ENCODE results near the gene USP17L13. TPM values are rescaled to one million over a fixed set of nuclear protein-coding genes. Genes with fewer than 3 reads are reported as not detected.
"Not testable (repeated sequence)": the region's sequence is repeated elsewhere in the genome, so short reads cannot be mapped to it uniquely, and the experiment has no call there.

USP17L13 gene
- total RNA-seq, 1 experiment from 2014 or later = not detected

DNA sequence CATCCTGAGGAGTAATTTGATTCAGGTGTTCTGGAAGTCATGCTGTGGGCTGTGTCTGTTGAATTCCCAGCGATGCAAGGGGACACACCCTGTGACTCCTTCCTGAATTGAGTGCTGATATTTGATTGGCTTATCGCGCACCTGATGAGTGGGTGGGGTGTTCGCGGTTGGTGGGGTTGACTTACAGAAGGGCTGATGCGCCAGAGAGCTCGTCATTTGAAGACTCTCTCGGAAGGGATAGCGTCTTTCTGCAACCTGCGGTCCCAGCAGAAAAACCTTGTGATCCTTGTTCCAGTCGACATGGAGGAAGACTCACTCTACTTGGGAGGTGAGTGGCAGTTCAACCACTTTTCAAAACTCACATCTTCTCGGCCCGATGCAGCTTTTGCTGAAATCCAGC, 28.4 kb downstream of the USP17L13 start, which contains the start of gene USP17L19:
USP17L19 (plus strand) TSS at position 301 of the 400 bp plus-strand sequence; CDS start at position 301, 0 bp downstream.
- H3K4ac ChIP-seq (ENCODE audit: low read depth, low read length); H2BK20ac ChIP-seq (ENCODE audit: low read depth, low read length, poor library complexity, severe bottlenecking); H2AK5ac ChIP-seq (ENCODE audit: insufficient read length, low read length); H3K27ac Mint-ChIP-seq; H3K79me1 ChIP-seq (ENCODE audit: insufficient read depth, low read depth, low read length, poor library complexity, severe bottlenecking); H2BK15ac ChIP-seq (ENCODE audit: low read depth, low read length); H4K5ac ChIP-seq (ENCODE audit: insufficient read length, low read depth, low read length); H3K9me3 ChIP-seq (ENCODE audit: control insufficient read depth, low read depth, low read length); H2AFZ ChIP-seq (ENCODE audit: low read length); H3K4me2 ChIP-seq (ENCODE audit: insufficient read depth, insufficient read length, low read length); H3K36me3 Mint-ChIP-seq (ENCODE audit: insufficient read depth in 1 of 3, low read depth in 3 of 3); H2BK120ac ChIP-seq (ENCODE audit: low read depth, low read length, poor library complexity, severe bottlenecking); H3K27ac ChIP-seq (ENCODE audit: insufficient read length, low read depth, low read length); H2BK12ac ChIP-seq (ENCODE audit: insufficient read length, low read depth, low read length); H4K20me1 ChIP-seq (ENCODE audit: control insufficient read depth, insufficient read depth, insufficient read length); H3K4me3 Mint-ChIP-seq; H3K79me2 ChIP-seq (ENCODE audit: insufficient read depth, low read length); H3K9me3 Mint-ChIP-seq; H3K23me2 ChIP-seq (ENCODE audit: insufficient read length, low read depth, low read length, poor library complexity, severe bottlenecking); H3K27me3 ChIP-seq (ENCODE audit: insufficient read depth, low read length); H2BK5ac ChIP-seq (ENCODE audit: insufficient read length, low read length); H3K27me3 Mint-ChIP-seq (ENCODE audit: low read depth); H3K4me1 Mint-ChIP-seq; H3K4me1 ChIP-seq (ENCODE audit: insufficient read depth, low read length); H3K56ac ChIP-seq (ENCODE audit: insufficient read length, low read depth, low read length); DNase-seq; H3K14ac ChIP-seq (ENCODE audit: insufficient read depth, low read length); H3T11ph ChIP-seq (ENCODE audit: low read length); H3K9ac ChIP-seq (ENCODE audit: extremely low read depth, insufficient read length, low read length); H4K8ac ChIP-seq (replicated peaks; ENCODE audit: insufficient read length, low read depth, low read length); H3K23ac ChIP-seq (ENCODE audit: insufficient read length, low read depth, low read length); H4K91ac ChIP-seq (ENCODE audit: insufficient read length, low read depth, low read length); H3K18ac ChIP-seq (ENCODE audit: insufficient read length, low read depth, low read length): not testable (repeated sequence)
- no CpG with 5 or more reads among the region's 13 CpGs for WGBS (ENCODE audit: extremely low coverage, insufficient read length, low lambda C conversion rate)

DNA sequence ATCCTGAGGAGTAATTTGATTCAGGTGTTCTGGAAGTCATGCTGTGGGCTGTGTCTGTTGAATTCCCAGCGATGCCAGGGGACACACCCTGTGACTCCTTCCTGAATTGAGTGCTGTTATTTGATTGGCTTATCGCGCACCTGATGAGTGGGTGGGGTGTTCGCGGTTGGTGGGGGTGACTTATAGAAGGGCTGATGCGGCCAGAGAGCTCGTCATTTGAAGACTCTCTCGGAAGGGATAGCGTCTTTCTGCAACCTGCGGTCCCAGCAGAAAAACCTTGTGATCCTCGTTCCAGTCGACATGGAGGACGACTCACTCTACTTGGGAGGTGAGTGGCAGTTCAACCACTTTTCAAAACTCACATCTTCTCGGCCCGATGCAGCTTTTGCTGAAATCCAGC, 33.1 kb downstream of the USP17L13 start, which contains the start of gene USP17L20:
USP17L20 (plus strand) TSS at position 301 of the 400 bp plus-strand sequence; CDS start at position 301, 0 bp downstream.
- H2BK12ac ChIP-seq (ENCODE audit: insufficient read length, low read depth, low read length); H3K56ac ChIP-seq (ENCODE audit: insufficient read length, low read depth, low read length); H3K23me2 ChIP-seq (ENCODE audit: insufficient read length, low read depth, low read length, poor library complexity, severe bottlenecking); H3K79me1 ChIP-seq (ENCODE audit: insufficient read depth, low read depth, low read length, poor library complexity, severe bottlenecking); H3K27me3 Mint-ChIP-seq (ENCODE audit: low read depth); H2BK120ac ChIP-seq (ENCODE audit: low read depth, low read length, poor library complexity, severe bottlenecking); DNase-seq; H2AK5ac ChIP-seq (ENCODE audit: insufficient read length, low read length); H4K5ac ChIP-seq (ENCODE audit: insufficient read length, low read depth, low read length); H3K4me3 Mint-ChIP-seq; H3K4me1 Mint-ChIP-seq; H3K27ac Mint-ChIP-seq; H3K9me3 Mint-ChIP-seq; H3K18ac ChIP-seq (ENCODE audit: insufficient read length, low read depth, low read length); H3K4ac ChIP-seq (ENCODE audit: low read depth, low read length); H3K36me3 Mint-ChIP-seq (ENCODE audit: insufficient read depth in 1 of 3, low read depth in 3 of 3); H3K9me3 ChIP-seq (ENCODE audit: control insufficient read depth, low read depth, low read length); H2AFZ ChIP-seq (ENCODE audit: low read length); H2BK5ac ChIP-seq (ENCODE audit: insufficient read length, low read length); H3K27me3 ChIP-seq (ENCODE audit: insufficient read depth, low read length); H3K4me2 ChIP-seq (ENCODE audit: insufficient read depth, insufficient read length, low read length); H4K20me1 ChIP-seq (ENCODE audit: control insufficient read depth, insufficient read depth, insufficient read length); H2BK15ac ChIP-seq (ENCODE audit: low read depth, low read length); H3K4me1 ChIP-seq (ENCODE audit: insufficient read depth, low read length); H3K27ac ChIP-seq (ENCODE audit: insufficient read length, low read depth, low read length); H3K79me2 ChIP-seq (ENCODE audit: insufficient read depth, low read length); H3K14ac ChIP-seq (ENCODE audit: insufficient read depth, low read length); H3K23ac ChIP-seq (ENCODE audit: insufficient read length, low read depth, low read length); H3T11ph ChIP-seq (ENCODE audit: low read length); H4K8ac ChIP-seq (replicated peaks; ENCODE audit: insufficient read length, low read depth, low read length); H4K91ac ChIP-seq (ENCODE audit: insufficient read length, low read depth, low read length); H3K9ac ChIP-seq (ENCODE audit: extremely low read depth, insufficient read length, low read length); H2BK20ac ChIP-seq (ENCODE audit: low read depth, low read length, poor library complexity, severe bottlenecking): not testable (repeated sequence)
- WGBS (ENCODE audit: extremely low coverage, insufficient read length, low lambda C conversion rate) = no CpG with 5 or more reads among the region's 15 CpGs

Measured in H9 (cell line).